Right ventricle myocardium inferior (tissue), 1 donor: ENCODE data around the gene HAO2. TPM values are rescaled to one million over a fixed set of nuclear protein-coding genes. Genes with fewer than 3 reads are reported as not detected.

Source experiments
- ATAC-seq: fragments of 200-7000 bp; cut with Tn5 transposase; one replicate; pipeline ENCODE4 v1.9.1; 2020; ENCODE audit warnings: mild to moderate bottlenecking, moderate library complexity
- DNase-seq: peaks from one replicate; pipeline ENCODE4 v3.0.0; 2021; ENCODE audit errors: missing footprints
- intact Hi-C: fragments of 100-400 bp; cut with DNase I; formaldehyde crosslinking; loops from one replicate; pipeline ENCODE4 v1.11.0; 2022
- total RNA-seq: library from RNA; stranded (reverse); fragmentation: NEBNext Ultra II Directional; extraction: Animal tissue kit (Norgen Biotek cat#: 25700); gene quantifications from one replicate; pipeline ENCODE4 v1.2.1, GENCODE V29; 2021
- donor health status: DM: no; HTN: yes; CAD: no; lungs with severe emphysema.

Gene HAO2
- total RNA-seq, 1 donor from 2014 or later, result not detected

- intact Hi-C loops, result no loop called here
- ATAC-seq, result no peak
- DNase-seq, result no peak
Measured at GRCh38 chr1:119414950-119415349, 46.4 kb downstream of the HAO2 start, which contains the start of gene HSD3B2. TSS of gene HSD3B2 (plus strand) at chr1:119415150. CDS start at chr1:119415420, 270 bp downstream.

- DNase-seq (no peak), ATAC-seq (no peak)
- intact Hi-C loops, result no loop called here
Measured at GRCh38 chr1:119416006-119416640, 47.5 kb downstream of the HAO2 start.

GRCh38 chr1:119419109-119419508 lies 50.5 kb downstream of the HAO2 start:
- ATAC-seq, result no peak
- intact Hi-C loops, result no loop called here

GRCh38 chr1:119420638-119421037 lies 52.1 kb downstream of the HAO2 start:
- intact Hi-C loops, result no loop called here
- DNase-seq (no peak), ATAC-seq (no peak)

More at GRCh38 chr1:119419109-119419508, 50.5 kb downstream of the HAO2 start:
- no peak for DNase-seq

- ATAC-seq (no peak), DNase-seq (no peak)
- intact Hi-C loops, result no loop called here
Measured at GRCh38 chr1:119422631-119423030, 54.0 kb downstream of the HAO2 start.

GRCh38 chr1:119428991-119429390 lies 60.4 kb downstream of the HAO2 start:
- DNase-seq, result no peak
- intact Hi-C loops, result no loop called here
- no peak for ATAC-seq

- DNase-seq (no peak), ATAC-seq (no peak)
- intact Hi-C loops, result no loop called here
Measured at GRCh38 chr1:119429687-119430086, 61.1 kb downstream of the HAO2 start.

- ATAC-seq (no peak), DNase-seq (no peak)
- intact Hi-C loops, result no loop called here
Measured at GRCh38 chr1:119430486-119430885, 61.9 kb downstream of the HAO2 start.

GRCh38 chr1:119431836-119432235 lies 63.3 kb downstream of the HAO2 start:
- no peak for DNase-seq
- ATAC-seq, result no peak
- intact Hi-C loops, result no loop called here

GRCh38 chr1:119435052-119435451 lies 66.5 kb downstream of the HAO2 start:
- ATAC-seq (no peak), DNase-seq (no peak)
- intact Hi-C loops, result no loop called here

- ATAC-seq (no peak), DNase-seq (no peak)
- intact Hi-C loops, result no loop called here
Measured at GRCh38 chr1:119438761-119439160, 70.2 kb downstream of the HAO2 start.

GRCh38 chr1:119440721-119441307 lies 72.2 kb downstream of the HAO2 start:
- ATAC-seq (no peak), DNase-seq (no peak)
- intact Hi-C loops, result no loop called here

GRCh38 chr1:119442756-119443155 lies 74.2 kb downstream of the HAO2 start:
- intact Hi-C loops, result no loop called here
- ATAC-seq (no peak), DNase-seq (no peak)

Other genes with a start within 250 kb of the HAO2 start
- gene WARS2, start 228.1 kb upstream of the HAO2 start, total RNA-seq, result 5.8 TPM
- gene HSD3B2, start 46.4 kb downstream of the HAO2 start, total RNA-seq, result not detected
- not detected for gene HSD3B1, start 138.4 kb downstream of the HAO2 start, total RNA-seq